ENCODE results near the gene PSTK. TPM values are rescaled to one million over a fixed set of nuclear protein-coding genes. Genes with fewer than 3 reads are reported as not detected.

Gene PSTK
- total and polyA plus RNA-seq, 2 of the 13 experiments (the other 11 are each of a cell fraction or from before 2014, with no cell fraction given) = 8.2 to 9.3 TPM

- peak; percentile 44; the same call in 1 of the 2 replicates for TF ChIP-seq ZNF205 (CRISPR knock-in tag; IDR thresholded peaks at IDR 0.05)
- TF ChIP-seq ATRX (CRISPR knock-in tag; IDR thresholded peaks at IDR 0.05; ENCODE audit: borderline replicate concordance) = no peak
- TF ChIP-seq AHDC1 (CRISPR knock-in tag; IDR thresholded peaks at IDR 0.05; ENCODE audit: borderline replicate concordance) = peak; percentile 65; the same call in 1 of the 2 replicates
- TF ChIP-seq ZNF570 (CRISPR knock-in tag; IDR thresholded peaks at IDR 0.05; ENCODE audit: borderline replicate concordance) = no peak
- peak; percentile 55; the same call in 1 of the 2 replicates for TF ChIP-seq ZNF740 (CRISPR knock-in tag; IDR thresholded peaks at IDR 0.05)
- 0 out of 2 replicates have a peak, but pooled peaks have one; percentile 82 for TF ChIP-seq ZNF816 (CRISPR knock-in tag; IDR thresholded peaks at IDR 0.05; ENCODE audit: borderline replicate concordance)
- TF ChIP-seq ZNF639 (CRISPR knock-in tag; conservative IDR thresholded peaks at IDR 0.05) = peak; percentile 91
- TF ChIP-seq ZNF703 (CRISPR knock-in tag; IDR thresholded peaks at IDR 0.05; ENCODE audit: borderline replicate concordance) = 0 out of 2 replicates have a peak, but pooled peaks have one; percentile 88
- no peak for TF ChIP-seq ZNF24 (IDR thresholded peaks at IDR 0.05)
- TF ChIP-seq ZZZ3 (CRISPR knock-in tag; IDR thresholded peaks at IDR 0.05; ENCODE audit: borderline replicate concordance) = peak; percentile 40; the same call in 1 of the 2 replicates
- peak; percentile 90 for TF ChIP-seq JUND (CRISPR knock-in tag; IDR thresholded peaks at IDR 0.05)
- TF ChIP-seq USF2 (IDR thresholded peaks at IDR 0.05; ENCODE audit: low read depth, low read length) = no peak
- TF ChIP-seq USF2 (CRISPR knock-in tag; IDR thresholded peaks at IDR 0.05; ENCODE audit: borderline replicate concordance) = no peak; the same call in 1 of the 2 replicates
- peak; percentile 96 for TF ChIP-seq CTCF (CRISPR knock-in tag; IDR thresholded peaks at IDR 0.05)
- no peak for TF ChIP-seq PCBP2 (optimal IDR thresholded peaks at IDR 0.05; ENCODE audit: low read depth, low read length, poor library complexity, severe bottlenecking)
Observed at GRCh38 chr10:122980209-122981065, at the start of gene PSTK (continued).
